A549 (cell line): ENCODE results near the gene SERPINF2. TPM values are rescaled to one million over a fixed set of nuclear protein-coding genes. Genes with fewer than 3 reads are reported as not detected.

Source experiments
- ATAC-seq, 2 experiments: fragments of 200-7000 bp in 1 of 2; fragments of >200 bp in 1 of 2; cut with Nextera tagmentation in 1 of 2; cut with Tn5 transposase in 1 of 2; 3 replicates each; pipeline versions ENCODE4 v1.8.0 to v1.9.1; 2018 to 2020; ENCODE audit warnings: mild to moderate bottlenecking in 1 of 2, moderate library complexity in 1 of 2
- CTCF ChIA-PET: fragments of 300-600 bp; sonication (Branson Sonifier 250); formaldehyde crosslinking; extraction: SDS; loops from one replicate; lab custom pipeline; 2021; ENCODE audit warnings: antibody characterized with exemption, inconsistent platforms; lab: Yijun Ruan, JAX
- POLR2A ChIA-PET: fragments of 350-600 bp; formaldehyde crosslinking; extraction: SDS; loops from one replicate; lab custom pipeline; 2021; ENCODE audit warnings: antibody characterized with exemption, inconsistent platforms; lab: Yijun Ruan, JAX
- DNase-seq, 2 experiments: peaks; one replicate each; pipeline versions ENCODE4 v3.0.0 to v3.0.0-alpha.2; 2011 to 2016; ENCODE audit warnings: low read depth in 1 of 2, low spot score in 1 of 2
- FAIRE-seq: peaks from 2 replicates; lab custom pipeline; 2011; peaks lifted over from hg19 to GRCh38; lab: Jason Lieb, UNC
- H3K27ac ChIP-seq, 2 experiments: fragments of >200 bp; sonication (Bioruptor Twin); formaldehyde crosslinking; 3 replicates each; pipeline ENCODE4 v1.5.1; 2016 to 2017
- H3K4me1 ChIP-seq: fragments of >200 bp; sonication (Bioruptor Twin); formaldehyde crosslinking; 3 replicates; pipeline ENCODE4 v1.6.1; 2016
- H3K4me2 ChIP-seq: fragments of >200 bp; sonication (Bioruptor Twin); formaldehyde crosslinking; 3 replicates; pipeline ENCODE4 v1.6.1; 2016
- H3K4me3 ChIP-seq: fragments of >200 bp; sonication (Bioruptor Twin); formaldehyde crosslinking; 3 replicates; pipeline ENCODE4 v1.5.1; 2016
- H3K9me3 ChIP-seq: fragments of >200 bp; sonication (Bioruptor Twin); formaldehyde crosslinking; 3 replicates; pipeline ENCODE4 v1.6.1; 2016
- ATOH8 ChIP-seq: fragments of 250-450 bp; sonication (Bioruptor Pico); IDR thresholded peaks from 2 replicates; pipeline ENCODE4 v1.5.0; 2020; ENCODE audit warnings: low read depth, mild to moderate bottlenecking, moderate library complexity
- CBX8 ChIP-seq: fragments of 200-600 bp; sonication (generic); IDR thresholded peaks from 2 replicates; pipeline ENCODE4 v1.6.1; 2016
- CHD2 ChIP-seq: fragments of 150-350 bp; IDR thresholded peaks from 2 replicates; pipeline ENCODE4 v1.6.1; 2014; ENCODE audit warnings: low read length; ENCODE audit not compliant: partially characterized antibody
- CTCF ChIP-seq: fragments of >200 bp; sonication (Bioruptor Twin); formaldehyde crosslinking; IDR thresholded peaks from 3 replicates; pipeline ENCODE4 v1.5.1; 2016
- E2F6 ChIP-seq: IDR thresholded peaks from 2 replicates; pipeline ENCODE4 v1.6.1; 2012; ENCODE audit warnings: low read depth, borderline replicate concordance
- EHF ChIP-seq: fragments of 250-450 bp; sonication (Bioruptor Pico); IDR thresholded peaks from 2 replicates; pipeline ENCODE4 v1.5.0; 2020; ENCODE audit warnings: mild to moderate bottlenecking
- ELK1 ChIP-seq: fragments of 150-350 bp; IDR thresholded peaks from 2 replicates; pipeline ENCODE4 v1.6.1; 2014; ENCODE audit warnings: low read depth, mild to moderate bottlenecking, low read length
- EP300 ChIP-seq, 2 experiments: fragments of >200 bp; sonication (Bioruptor Twin); formaldehyde crosslinking; IDR thresholded peaks; 2 replicates in 1 of 2; 3 replicates in 1 of 2; pipeline ENCODE4 v1.6.1; 2016 to 2017
- FOSB ChIP-seq: fragments of 250-450 bp; sonication (Bioruptor Pico); IDR thresholded peaks from 2 replicates; pipeline ENCODE4 v1.5.0; 2020; ENCODE audit warnings: mild to moderate bottlenecking, moderate library complexity
- FOSL2 ChIP-seq, 2 experiments: fragments of 450-650 bp in 1 of 2; fragments of >200 bp in 1 of 2; sonication (Bioruptor Twin) in 1 of 2; formaldehyde crosslinking; IDR thresholded peaks; 2 replicates each; pipeline versions ENCODE4 v1.5.0 to v1.6.1; 2016 to 2020; ENCODE audit warnings: mild to moderate bottlenecking in 1 of 2, moderate library complexity in 1 of 2
- FOXS1 ChIP-seq: fragments of 250-450 bp; sonication (Bioruptor Pico); IDR thresholded peaks from 2 replicates; pipeline ENCODE4 v1.5.0; 2020; ENCODE audit warnings: mild to moderate bottlenecking, moderate library complexity
- GATA3 ChIP-seq: IDR thresholded peaks from 2 replicates; pipeline ENCODE4 v1.6.1; 2012; ENCODE audit warnings: borderline replicate concordance
- HDAC2 ChIP-seq: fragments of 200-600 bp; sonication (generic); IDR thresholded peaks from 2 replicates; pipeline ENCODE4 v1.6.1; 2016
- HOXA7 ChIP-seq: fragments of 250-450 bp; sonication (Bioruptor Pico); IDR thresholded peaks from 2 replicates; pipeline ENCODE4 v1.5.0; 2020; ENCODE audit warnings: mild to moderate bottlenecking, moderate library complexity
- HOXB5 ChIP-seq: fragments of 250-450 bp; sonication (Bioruptor Pico); IDR thresholded peaks from 2 replicates; pipeline ENCODE4 v1.5.0; 2020; ENCODE audit warnings: mild to moderate bottlenecking, moderate library complexity
- JUN ChIP-seq, 2 experiments: fragments of >200 bp; sonication (Bioruptor Twin); formaldehyde crosslinking; IDR thresholded peaks; 2 replicates in 1 of 2; 3 replicates in 1 of 2; pipeline ENCODE4 v1.6.1; 2016 to 2017
- JUNB ChIP-seq: fragments of >200 bp; sonication (Bioruptor Twin); formaldehyde crosslinking; IDR thresholded peaks from 2 replicates; pipeline ENCODE4 v1.6.1; 2016
- KDM5A ChIP-seq: fragments of 200-600 bp; sonication (generic); IDR thresholded peaks from 2 replicates; pipeline ENCODE4 v1.6.1; 2016; ENCODE audit warnings: antibody characterized with exemption, mild to moderate bottlenecking
- MAFK ChIP-seq: fragments of 450-650 bp; IDR thresholded peaks from 2 replicates; pipeline ENCODE4 v1.6.1; 2014; ENCODE audit not compliant: partially characterized antibody
- MAX ChIP-seq: IDR thresholded peaks from 2 replicates; pipeline ENCODE4 v1.6.1; 2012
- MYC ChIP-seq: IDR thresholded peaks from 2 replicates; pipeline ENCODE4 v1.6.1; 2012; ENCODE audit warnings: mild to moderate bottlenecking, inconsistent platforms, low read length, improper control_type of control experiment, borderline replicate concordance
- NFE2L2 ChIP-seq: fragments of 150-350 bp; conservative IDR thresholded peaks from 2 replicates; pipeline ENCODE4 v1.6.1; 2014; ENCODE audit warnings: low read length
- NPAS2 ChIP-seq: fragments of 250-450 bp; sonication (Bioruptor Pico); IDR thresholded peaks from 2 replicates; pipeline ENCODE4 v1.8.0; 2022; ENCODE audit warnings: mild to moderate bottlenecking, moderate library complexity, borderline replicate concordance
- PBX3 ChIP-seq: IDR thresholded peaks from 2 replicates; pipeline ENCODE4 v1.6.1; 2012
- POLR2A ChIP-seq: IDR thresholded peaks from 2 replicates; pipeline ENCODE4 v1.6.1; 2012; ENCODE audit warnings: mild to moderate bottlenecking, low read length
- POLR2AphosphoS2 ChIP-seq: conservative IDR thresholded peaks from 2 replicates; pipeline ENCODE4 v1.6.1; 2012; ENCODE audit warnings: low read length, improper control_type of control experiment, inconsistent platforms
- RARB ChIP-seq: fragments of 250-450 bp; sonication (Bioruptor Pico); IDR thresholded peaks from 2 replicates; pipeline ENCODE4 v1.8.0; 2021; ENCODE audit warnings: mild to moderate bottlenecking, moderate library complexity
- RFX5 ChIP-seq: fragments of 450-650 bp; IDR thresholded peaks from 2 replicates; pipeline ENCODE4 v1.7.1; 2014; ENCODE audit warnings: antibody characterized with exemption, mild to moderate bottlenecking, moderate library complexity
- RNF2 ChIP-seq: fragments of 200-600 bp; sonication (generic); IDR thresholded peaks from 2 replicates; pipeline ENCODE4 v1.6.1; 2016; ENCODE audit warnings: low read depth, mild to moderate bottlenecking, antibody characterized with exemption, moderate library complexity, borderline replicate concordance
- SMC3 ChIP-seq: fragments of >200 bp; sonication (Bioruptor Twin); formaldehyde crosslinking; IDR thresholded peaks from 3 replicates; pipeline ENCODE4 v1.6.1; 2018; ENCODE audit warnings: inconsistent platforms
- TFCP2L1 ChIP-seq: fragments of 250-450 bp; sonication (Bioruptor Pico); IDR thresholded peaks from 2 replicates; pipeline ENCODE4 v1.5.0; 2021; ENCODE audit warnings: mild to moderate bottlenecking
- TP53 ChIP-seq: fragments of 250-450 bp; sonication (Bioruptor Pico); IDR thresholded peaks from 2 replicates; pipeline ENCODE4 v1.5.0; 2021; ENCODE audit warnings: mild to moderate bottlenecking, moderate library complexity
- USF2 ChIP-seq: fragments of 450-650 bp; IDR thresholded peaks from 2 replicates; pipeline ENCODE4 v1.6.1; 2014; ENCODE audit warnings: antibody characterized with exemption
- ZC3H11A ChIP-seq: fragments of 450-650 bp; IDR thresholded peaks from 2 replicates; pipeline ENCODE4 v1.6.1; 2014; ENCODE audit warnings: antibody characterized with exemption, mild to moderate bottlenecking
- ZSCAN20 ChIP-seq: fragments of 250-450 bp; sonication (Bioruptor Pico); IDR thresholded peaks from 2 replicates; pipeline ENCODE4 v1.8.0; 2022; ENCODE audit warnings: mild to moderate bottlenecking, moderate library complexity
- WGBS: methylation state at CpG from one replicate; pipeline ENCODE4 v1.1.6; 2017; ENCODE audit errors: missing lambda C conversion rate; 5-methylcytosine and 5-hydroxymethylcytosine counted together
- polyA plus RNA-seq, 4 experiments: library from polyadenylated mRNA; depleted of rRNA in 3 of 4; stranded (reverse); fragments of >200 nt; fragmentation: RNase III in 1 of 4; extraction: RNeasy Plus Mini Kit Qiagen cat#74134 plus additional on column Dnase treatment in 1 of 4; gene quantifications; 2 replicates in 3 of 4; 3 replicates in 1 of 4; pipeline ENCODE4 v1.2.3, GENCODE V29; 2011 to 2017

Gene SERPINF2
- polyA plus RNA-seq, 2 of the 4 experiments (the other 2 are of a cell fraction), result 2.1 to 2.9 TPM

- peak; percentile 100 for DNase-seq
- Histone ChIP-seq H3K4me1 (peaks cover 40% of the 10 kb centered on the region), H3K4me3 (peak overlapping the region; percentile 84), H3K9me3 (no peaks in the 10 kb centered on the region), H3K27ac (peak overlapping the region; percentile 94 to 100), H3K4me2 (peak overlapping the region; percentile 98)
- under 1% methylated on average over 13 of the region's 13 CpGs for WGBS
- peak; percentile 99 for FAIRE-seq
- POLR2A ChIA-PET, result interaction anchor here (0.6 to 3.4 kb wide), 50 partner anchors 7 to 675 kb away, joined by 3 to 43 read pairs (median 5); partner anchors contain the start of genes INPP5K, PITPNA, PRPF8 and RILP
- ATAC-seq, result peak; percentile 57 to 77
- CTCF ChIA-PET, result interaction anchor here (0.6 to 23.8 kb wide), 16 partner anchors 13 to 324 kb away, joined by 3 to 591 read pairs (median 5); partner anchors contain the start of genes OVCA2, RILP and SERPINF1
- 0 out of 2 replicates have a peak, but pooled peaks have one; percentile 13 for TF ChIP-seq TFCP2L1
- TF ChIP-seq MAFK, result peak; percentile 99
- no peak for TF ChIP-seq HOXA7 (CRISPR knock-in tag)
- no peak for TF ChIP-seq ZC3H11A
- TF ChIP-seq KDM5A, result no peak
- peak in 1 of 2 experiments; percentile 50; a peak in 1 of 5 replicates for TF ChIP-seq EP300 (IDR thresholded peaks at IDR 0.05)
- no peak for TF ChIP-seq SMC3
- no peak for TF ChIP-seq HDAC2
- peak; percentile 98 for TF ChIP-seq RFX5
- TF ChIP-seq PBX3, result peak; percentile 97
- no peak for TF ChIP-seq FOSL2 (IDR thresholded peaks at IDR 0.05)
- TF ChIP-seq FOSL2 (CRISPR knock-in tag; IDR thresholded peaks at IDR 0.05), result peak; percentile 49; the same call in 1 of the 2 replicates
- no peak for TF ChIP-seq TP53
- peak in 1 of 2 experiments; percentile 61; a peak in 2 of 5 replicates for TF ChIP-seq JUN (IDR thresholded peaks at IDR 0.05)
- TF ChIP-seq RARB (CRISPR knock-in tag), result peak; percentile 94
- TF ChIP-seq POLR2A, result peak; percentile 69
- TF ChIP-seq E2F6, result 0 out of 2 replicates have a peak, but pooled peaks have one; percentile 1
- TF ChIP-seq CBX8, result no peak
- peak; percentile 66; the same call in 1 of the 2 replicates for TF ChIP-seq FOSB (CRISPR knock-in tag)
- TF ChIP-seq NPAS2, result no peak
- TF ChIP-seq MYC, result peak; percentile 46; the same call in 1 of the 2 replicates
- no peak for TF ChIP-seq CTCF
- no peak for TF ChIP-seq RNF2
- TF ChIP-seq FOXS1 (CRISPR knock-in tag), result no peak
- no peak for TF ChIP-seq ELK1
- peak; percentile 77 for TF ChIP-seq CHD2
- peak; percentile 49; the same call in 1 of the 2 replicates for TF ChIP-seq EHF (CRISPR knock-in tag)
- no peak for TF ChIP-seq JUNB
- peak; percentile 95 for TF ChIP-seq NFE2L2
- peak; percentile 85 for TF ChIP-seq GATA3
- peak; percentile 97 for TF ChIP-seq MAX
- TF ChIP-seq USF2, result peak; percentile 83
- TF ChIP-seq ATOH8 (CRISPR knock-in tag), result peak; percentile 75; the same call in 1 of the 2 replicates
- no peak for TF ChIP-seq POLR2AphosphoS2
- no peak for TF ChIP-seq ZSCAN20 (CRISPR knock-in tag)
- TF ChIP-seq HOXB5 (CRISPR knock-in tag), result no peak
Measured at GRCh38 chr17:1716912-1717695, 25.6 kb upstream of the SERPINF2 start.
